Putamen (tissue), 1 donor: ENCODE measurements around the gene HMGB2.
A peak's percentile ranks its signal among the peaks of the same experiment; 100 is the strongest.

Experiments used
- DNase-seq: peaks from one replicate; pipeline ENCODE4 v3.0.0-alpha.2; 2016; ENCODE audit warnings: low spot score

Gene HMGB2

DNA sequence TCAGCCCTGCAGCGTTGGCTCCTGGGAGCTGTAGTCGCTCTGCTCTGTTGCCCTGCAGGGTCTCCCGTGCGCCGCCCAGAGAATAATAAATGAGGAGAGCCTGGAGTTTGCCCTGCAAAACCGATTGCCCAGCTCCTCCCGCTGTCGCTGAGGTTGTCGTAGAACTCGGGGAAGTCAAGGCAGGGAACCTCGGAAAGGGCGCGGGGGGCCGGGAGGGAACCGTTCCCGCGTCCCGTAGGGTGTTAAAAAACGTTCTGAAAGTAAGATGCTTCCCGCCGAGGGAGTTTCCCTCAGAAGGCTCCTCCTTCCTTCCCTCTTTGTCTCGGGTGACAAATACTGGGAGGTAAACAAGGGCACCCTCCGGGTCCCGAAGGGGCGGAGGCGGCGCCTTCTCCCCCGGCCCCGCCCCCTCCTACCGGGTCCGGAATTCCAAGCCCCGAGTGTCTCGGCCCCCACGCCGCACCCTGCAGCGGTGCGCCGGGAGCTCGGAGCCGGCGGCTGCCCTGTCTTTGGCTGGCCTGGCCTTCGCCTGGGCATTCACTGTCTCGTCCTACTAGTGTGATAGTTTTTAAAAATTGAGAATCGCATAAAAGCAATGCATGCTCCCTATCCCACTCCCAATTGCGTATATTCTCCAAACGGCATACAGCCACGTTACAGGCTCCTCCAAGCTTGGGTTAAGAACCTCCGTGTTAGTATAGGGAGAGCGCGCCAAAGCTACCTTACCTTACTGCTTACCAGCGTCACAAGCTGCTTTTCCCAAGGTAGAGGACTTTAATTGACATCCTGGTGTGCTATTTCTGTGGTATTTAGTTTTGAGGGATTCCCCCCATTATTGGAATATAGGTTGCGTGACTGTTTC is 964 bp upstream of the HMGB2 start:
- DNase-seq = no peak

DNA sequence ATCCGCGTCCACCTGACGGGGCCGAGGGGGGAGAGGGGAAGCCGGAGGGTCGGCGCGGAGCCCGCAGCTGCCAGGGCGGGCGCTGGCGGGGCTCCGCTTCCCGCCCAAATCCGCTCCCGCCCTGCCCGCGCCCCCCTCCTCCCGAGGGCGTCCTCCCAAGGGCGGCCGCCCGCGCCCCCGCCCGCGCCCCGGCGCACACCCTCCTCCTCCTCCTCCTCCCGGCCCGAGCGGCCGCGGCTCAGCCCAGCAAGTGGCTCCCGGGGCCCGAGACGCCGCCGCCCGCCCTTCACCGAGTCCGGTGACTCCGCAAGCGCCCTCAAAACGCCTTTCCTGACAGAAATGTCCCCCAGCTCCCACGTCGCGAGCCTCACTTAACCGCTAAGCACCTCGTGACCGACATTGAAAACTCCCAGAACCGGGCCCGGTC is 487 bp downstream of the HMGB2 start:
- DNase-seq = peak; percentile 55

DNA sequence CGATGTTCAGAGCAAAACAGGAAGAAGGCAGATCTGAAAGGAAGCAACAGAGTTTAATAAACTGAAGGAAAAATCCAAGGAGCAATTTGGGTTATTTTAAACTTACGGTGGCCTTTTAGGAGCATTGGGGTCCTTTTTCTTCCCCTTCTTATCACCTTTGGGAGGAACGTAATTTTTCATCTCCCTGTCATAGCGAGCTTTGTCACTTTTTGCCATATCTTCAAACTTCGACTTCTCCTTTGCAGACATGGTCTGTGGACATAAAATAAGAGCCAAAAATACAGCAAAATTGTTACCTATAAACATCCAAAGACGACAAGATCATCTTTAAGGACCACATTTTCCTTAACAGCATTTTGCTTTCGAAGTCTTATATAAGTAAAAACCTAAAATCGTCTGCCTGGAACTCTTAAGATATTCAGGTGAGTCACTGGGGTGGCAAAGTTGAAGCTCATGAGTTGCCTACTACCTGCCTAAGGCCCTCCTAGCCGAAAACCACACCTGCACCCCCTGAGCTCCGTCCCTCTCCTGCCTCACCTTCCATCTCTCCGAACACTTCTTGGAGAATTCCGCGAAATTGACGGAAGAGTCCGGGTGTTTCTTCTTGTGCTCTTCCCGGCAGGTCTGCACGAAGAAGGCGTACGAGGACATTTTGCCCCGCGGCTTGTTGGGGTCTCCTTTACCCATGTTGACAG is 1.0 kb downstream of the HMGB2 start:
- DNase-seq = no peak

DNA sequence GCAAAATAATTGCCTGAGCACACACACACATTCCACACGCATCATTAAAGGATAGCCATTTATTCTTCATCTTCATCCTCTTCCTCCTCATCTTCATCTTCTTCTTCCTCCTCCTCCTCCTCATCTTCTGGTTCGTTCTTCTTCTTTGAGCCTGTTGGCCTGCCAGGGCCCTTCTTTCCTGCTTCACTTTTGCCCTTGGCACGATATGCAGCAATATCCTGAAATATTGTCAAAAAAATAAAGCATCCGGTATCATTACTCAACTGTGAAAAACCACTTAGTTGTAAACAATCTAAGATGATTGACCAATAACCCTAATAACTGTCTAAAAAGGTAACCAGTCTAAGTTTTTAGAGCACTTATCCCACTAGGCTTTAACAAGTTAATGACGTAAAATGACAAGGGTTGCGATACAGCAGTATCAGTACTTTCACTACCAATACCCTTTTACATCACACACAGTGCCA is 2.1 kb downstream of the HMGB2 start:
- DNase-seq = no peak

DNA sequence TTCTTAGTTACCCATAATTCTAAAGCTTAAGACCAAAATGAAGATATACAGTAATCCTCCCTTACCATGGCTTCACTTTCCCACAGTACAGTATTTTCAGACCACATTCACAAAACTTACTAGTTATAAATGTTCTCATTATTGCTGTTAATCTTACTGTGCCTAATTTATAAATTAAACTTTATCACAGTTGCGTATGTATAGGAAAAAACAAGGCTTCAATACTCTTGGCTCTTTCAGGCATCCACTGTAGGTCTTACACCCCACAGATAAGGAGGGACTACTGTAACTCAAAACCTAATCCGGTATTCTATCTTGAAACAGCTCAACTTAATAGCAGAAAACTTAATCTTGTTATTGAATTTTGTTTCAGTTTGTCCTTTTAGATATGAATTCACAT is 3.6 kb downstream of the HMGB2 start:
- DNase-seq = no peak

DNA sequence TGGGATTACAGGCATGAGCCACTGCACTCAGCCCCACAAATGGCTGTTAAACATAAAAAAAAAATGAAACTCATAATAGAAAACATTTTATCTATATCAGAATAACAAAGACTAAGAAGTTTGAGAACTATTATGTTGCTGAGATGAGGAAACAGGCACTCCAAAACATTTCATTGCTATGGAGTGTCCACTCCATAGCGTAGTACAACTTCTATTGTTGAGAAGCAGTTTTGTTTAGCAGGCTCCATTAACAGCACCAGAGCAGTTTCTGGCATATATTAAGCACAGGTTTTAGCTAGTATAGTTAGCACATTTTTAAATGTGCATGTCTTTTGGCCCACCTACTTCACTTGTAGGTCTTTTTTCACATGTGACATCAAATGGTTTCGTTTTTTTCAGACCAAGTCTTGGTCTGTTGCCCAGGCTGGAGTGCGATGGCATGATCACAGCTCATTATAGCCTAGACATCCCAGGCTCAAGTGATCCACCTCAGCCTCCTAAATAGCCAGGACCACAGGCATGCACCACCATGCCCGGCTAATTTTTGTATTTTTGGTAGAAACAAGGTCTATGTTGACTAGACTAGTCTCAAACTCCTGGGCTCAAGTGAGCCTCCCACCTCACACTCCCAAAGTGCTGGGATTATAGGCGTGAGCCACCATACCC is 5.8 kb downstream of the HMGB2 start:
- no peak for DNase-seq

DNA sequence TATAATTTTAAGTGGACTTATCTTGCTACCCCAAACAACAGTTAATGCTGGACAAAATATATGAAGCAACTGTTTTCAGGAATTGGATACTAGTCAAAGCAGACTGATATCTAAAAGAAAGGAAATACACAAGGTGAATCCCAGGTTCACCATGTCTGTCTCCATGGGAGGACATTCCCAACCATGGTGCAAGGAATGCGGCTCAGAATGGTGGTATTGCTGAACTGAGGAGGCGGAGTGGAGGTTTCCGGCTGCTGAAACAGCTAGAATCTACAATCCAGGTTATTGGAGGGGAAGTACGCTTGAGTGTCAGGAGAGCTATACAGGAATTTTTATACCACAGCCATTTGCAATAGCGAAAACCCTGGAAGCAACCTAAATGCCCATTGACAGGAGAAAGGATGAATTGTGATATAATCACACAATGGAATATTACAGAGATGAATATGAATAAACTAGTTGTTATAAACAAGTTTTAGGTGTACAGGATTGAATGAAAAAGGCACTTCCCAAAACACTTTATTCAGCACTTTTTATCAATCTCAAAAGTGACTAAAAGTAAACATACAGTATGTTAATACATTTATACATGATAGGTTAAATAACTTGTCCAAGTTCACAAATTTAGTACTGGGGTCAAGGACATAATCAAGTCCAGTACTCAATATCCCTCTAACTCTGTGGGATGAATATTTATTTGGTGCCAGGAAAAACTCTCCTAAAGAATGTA is 9.0 kb downstream of the HMGB2 start:
- DNase-seq = no peak

DNA sequence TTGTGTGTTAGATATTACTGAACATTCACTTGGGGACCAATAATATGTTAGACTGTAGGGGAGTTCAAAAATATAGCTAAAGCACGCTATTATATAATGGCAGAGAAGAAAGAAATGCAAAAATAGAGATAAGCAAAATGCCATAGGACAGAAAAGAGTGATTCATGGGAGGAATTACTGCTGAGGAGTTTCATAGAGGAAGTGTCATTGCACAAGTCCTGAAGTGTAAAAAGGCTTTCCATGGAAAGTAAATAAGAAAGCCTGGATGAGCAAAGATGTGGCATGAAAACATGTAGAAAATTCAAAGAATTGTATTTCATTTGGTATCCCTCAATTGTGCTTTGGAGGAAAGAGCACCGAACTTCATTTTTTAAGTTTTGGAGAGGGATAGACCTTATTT is 14.5 kb downstream of the HMGB2 start:
- no peak for DNase-seq

DNA sequence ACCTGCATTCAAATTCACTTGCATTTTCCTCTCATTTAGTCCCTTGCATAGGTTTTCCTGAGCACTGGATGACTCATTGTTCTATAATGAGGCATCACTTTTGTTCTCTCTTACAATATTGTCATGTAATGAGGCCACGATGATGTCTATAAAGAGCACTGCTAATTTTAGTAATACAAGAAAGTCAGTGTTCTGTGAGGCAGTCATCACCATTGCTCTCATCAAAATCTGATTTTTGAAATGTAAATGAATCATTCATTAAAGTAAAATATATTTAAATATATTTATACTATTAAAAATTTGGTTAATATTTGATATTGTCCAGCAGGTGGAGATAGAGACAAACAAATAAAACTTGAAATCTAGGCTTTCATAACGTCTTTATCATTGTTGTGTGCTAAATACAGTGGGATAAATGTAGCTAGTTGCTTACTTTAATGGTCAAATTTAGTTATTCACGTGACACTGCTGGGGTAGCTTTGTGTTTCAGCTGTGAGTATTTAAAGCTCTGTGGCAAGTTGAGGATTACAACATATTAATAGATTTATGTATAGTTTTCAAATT is 15.4 kb downstream of the HMGB2 start:
- DNase-seq = peak; percentile 71

DNA sequence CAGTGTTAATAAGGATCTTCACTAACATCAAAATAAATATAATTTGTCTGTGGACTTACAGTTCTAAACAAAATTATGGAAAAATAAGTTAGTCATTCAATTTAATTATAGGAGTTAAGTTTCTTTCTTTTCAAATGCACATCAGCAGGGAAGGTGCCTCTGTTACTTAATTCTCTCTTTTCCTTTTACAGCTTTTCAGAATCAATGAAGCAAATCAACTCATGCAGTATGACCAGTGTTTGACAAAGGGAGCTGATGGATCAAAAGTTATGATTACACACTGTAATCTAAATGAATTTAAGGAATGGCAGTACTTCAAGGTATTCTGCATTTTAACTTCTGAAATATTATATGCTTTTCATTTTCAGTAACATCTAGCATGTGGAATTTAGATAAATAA is 15.9 kb downstream of the HMGB2 start:
- DNase-seq = no peak

DNA sequence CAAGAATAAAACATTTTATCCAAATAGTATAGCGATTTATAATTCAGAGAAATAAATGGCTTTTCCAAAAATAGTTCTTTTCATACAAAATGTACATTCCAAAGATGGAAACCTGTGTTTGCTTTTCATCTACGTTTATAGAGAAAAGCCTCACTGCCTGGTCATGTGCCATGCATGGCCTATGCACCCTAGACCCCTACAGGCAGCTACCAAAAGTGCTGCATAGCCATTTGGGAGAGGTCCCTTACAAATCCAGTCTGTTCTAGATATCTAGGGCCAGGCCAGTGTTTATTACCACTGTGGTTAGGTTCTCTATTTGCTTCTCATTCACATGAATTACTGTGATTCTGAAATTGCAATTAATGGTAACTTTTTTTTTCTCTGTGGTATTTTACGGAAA is 17.2 kb downstream of the HMGB2 start:
- DNase-seq = no peak

DNA sequence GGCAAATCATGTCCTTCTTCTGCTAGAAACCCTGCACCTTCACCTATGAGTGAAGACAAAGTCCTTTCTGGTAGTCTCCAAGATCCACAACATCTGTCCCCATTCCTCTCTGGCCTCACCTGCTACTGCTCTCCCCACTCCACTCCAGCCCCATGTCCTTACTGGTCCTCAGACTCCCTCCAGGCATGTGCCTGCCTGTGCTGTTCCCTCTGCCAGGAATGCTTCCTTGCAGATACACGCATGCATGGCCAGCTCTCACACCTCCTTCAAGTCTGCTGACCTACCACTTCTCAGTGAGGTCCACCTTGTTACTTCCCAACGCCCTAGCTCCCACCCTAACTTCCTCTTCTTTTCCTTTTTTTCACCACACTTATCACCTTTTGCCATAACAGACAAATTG is 18.1 kb downstream of the HMGB2 start:
- DNase-seq = no peak

DNA sequence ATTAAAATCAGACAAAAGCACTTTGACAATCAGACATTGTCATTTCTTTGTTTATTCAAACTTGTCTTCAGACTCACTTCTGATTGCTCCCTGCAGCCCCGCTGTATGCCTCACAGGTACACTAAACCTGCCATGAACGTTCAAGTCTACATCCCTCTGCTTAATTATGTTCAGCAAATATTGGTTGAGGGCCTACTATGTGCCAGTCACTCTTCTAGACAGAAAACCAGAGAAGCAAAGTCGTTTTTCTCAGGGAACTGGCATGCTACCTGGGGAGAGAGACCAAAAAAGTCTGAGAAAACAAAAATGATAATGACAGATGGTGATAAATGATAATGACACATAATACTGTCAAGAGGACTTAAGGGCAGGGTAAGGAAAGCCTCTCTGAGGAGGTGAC is 19.4 kb downstream of the HMGB2 start:
- no peak for DNase-seq

DNA sequence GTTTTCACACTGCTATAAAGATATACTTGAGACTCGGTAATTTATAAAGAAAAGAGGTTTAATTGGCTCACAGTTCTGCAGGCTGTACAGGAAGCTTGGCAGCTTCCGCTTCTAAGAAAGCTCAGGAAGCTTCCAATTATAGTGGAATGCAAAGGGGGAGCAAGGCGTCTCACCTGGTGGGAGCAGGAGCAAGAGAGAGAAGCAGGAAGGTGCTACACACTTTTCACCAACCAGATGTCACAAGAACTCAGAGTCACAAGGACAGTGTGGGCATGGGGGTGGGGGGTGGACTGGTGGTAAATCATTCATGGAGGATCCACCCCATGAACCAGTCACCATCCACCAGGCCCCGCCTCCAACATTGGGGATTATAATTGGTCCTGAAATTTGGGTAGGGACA is 22.8 kb downstream of the HMGB2 start:
- DNase-seq = no peak

DNA sequence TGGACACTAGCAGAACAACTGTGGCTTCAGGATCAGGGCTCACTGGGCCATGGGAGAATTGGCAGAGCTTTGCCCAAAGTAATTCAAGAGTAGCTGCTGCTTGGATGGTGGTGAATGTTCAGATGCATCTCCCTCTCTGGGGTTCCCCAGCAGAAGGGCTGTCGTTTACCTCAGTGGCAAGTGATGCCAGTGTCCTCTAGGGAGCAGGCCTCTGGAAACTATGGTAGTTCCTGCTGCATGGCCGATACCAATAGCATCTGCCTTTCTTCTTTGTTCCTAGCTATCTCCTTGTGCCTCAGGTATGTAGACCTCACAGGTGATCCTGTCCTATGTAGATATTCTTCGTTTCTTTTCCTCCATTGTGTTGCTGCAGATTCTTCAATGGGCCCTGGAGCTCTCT is 26.4 kb downstream of the HMGB2 start:
- no peak for DNase-seq

DNA sequence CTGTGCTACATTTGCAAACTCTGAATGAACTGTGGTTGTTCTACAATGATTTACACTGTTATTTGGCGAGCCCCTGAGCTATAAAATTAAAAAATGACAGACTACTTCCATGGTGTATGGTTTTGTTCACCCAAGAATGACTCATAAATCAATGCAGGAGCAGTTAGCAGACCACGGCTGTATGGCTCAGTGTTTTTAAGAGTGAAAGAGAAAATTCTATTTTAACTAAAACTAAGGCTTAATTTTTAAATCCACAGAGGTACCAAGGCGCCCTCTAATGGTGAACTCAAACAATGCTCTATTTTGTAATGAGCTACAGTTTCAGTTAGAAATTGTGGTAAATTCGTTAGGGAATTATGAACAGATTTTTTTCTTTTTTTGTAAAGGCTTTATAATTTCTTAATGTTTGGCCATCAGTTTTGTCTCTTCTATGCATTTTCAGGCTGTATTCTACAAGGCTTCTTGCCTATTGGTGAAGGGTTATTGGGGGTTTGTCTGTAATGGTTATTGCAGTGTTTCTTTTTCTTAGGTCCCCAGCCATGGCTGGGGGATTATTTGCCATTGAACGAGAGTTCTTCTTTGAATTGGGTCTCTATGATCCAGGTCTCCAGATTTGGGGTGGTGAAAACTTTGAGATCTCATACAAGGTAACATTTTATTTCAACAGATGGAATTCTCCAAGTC is 32.5 kb downstream of the HMGB2 start:
- peak; percentile 14 for DNase-seq

DNA sequence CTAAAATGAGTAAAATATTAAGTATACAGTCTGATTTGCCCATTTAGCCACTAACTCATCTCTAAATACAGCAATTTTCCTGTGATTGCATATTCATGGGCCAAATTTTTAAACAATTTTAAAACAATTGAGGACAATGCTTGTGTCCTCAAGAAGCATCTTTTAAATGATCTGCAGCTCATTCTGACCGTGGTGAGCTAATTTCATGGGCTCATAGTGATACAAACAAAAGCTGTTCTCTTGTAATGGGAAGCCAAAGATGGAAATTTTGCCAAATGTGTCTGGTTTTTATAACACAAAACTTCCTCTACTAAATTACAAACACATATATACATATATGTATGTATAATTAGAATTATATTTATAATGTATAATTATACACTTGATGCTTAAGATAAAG is 39.7 kb downstream of the HMGB2 start:
- DNase-seq = no peak

DNA sequence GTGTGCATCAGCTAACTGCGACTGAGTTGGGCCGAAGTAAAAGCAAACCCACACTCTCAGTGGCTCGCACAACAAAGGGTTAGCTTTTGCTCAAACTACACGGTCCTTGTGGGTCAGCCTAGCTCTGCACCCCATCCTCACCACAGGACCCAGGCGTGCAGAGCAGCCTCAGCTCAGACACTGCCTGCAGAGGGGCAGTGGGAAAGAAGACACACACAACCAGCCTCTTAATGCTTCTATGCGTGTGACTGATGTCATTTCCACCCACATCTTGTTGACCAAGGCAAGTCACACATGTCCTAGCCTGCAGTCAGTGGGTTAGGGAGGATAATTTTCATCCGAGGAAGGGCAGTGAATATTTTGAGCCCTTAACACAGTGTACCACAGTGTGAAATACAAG is 40.5 kb downstream of the HMGB2 start:
- no peak for DNase-seq

DNA sequence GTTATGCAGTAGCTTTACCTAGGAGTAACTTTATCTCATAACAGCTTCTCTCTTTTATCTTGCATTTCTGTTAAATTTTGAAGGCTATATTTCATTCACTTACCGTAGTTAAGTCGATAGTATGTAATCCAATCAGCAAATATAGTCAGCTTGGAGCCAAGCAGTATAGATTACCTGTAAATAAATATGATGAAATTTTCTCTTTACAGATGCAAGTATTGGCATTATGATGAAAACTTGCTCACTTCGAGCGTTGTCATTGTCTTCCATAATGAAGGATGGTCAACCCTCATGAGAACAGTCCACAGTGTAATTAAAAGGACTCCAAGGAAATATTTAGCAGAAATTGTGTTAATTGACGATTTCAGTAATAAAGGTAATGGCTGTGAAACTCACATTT is 42.3 kb downstream of the HMGB2 start:
- DNase-seq = no peak

DNA sequence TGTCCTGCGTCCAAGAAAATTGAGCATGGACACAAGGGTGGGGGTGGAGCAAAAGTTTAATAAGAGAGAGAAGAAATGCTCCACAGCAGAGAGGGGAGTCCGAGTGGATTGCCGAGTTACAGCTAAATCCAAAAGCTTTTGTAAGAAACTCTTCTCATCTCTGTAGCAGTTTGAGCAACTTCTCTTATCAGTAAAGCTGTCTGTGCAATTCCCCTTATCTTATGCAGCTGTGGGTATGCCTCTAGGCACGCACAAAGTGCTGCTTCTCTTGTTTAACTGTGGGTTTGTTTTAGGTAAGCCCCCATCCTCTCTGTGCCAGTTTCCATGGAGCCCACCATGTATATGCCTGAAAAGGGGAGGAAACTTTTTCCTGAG is 44.8 kb downstream of the HMGB2 start:
- no peak for DNase-seq

DNA sequence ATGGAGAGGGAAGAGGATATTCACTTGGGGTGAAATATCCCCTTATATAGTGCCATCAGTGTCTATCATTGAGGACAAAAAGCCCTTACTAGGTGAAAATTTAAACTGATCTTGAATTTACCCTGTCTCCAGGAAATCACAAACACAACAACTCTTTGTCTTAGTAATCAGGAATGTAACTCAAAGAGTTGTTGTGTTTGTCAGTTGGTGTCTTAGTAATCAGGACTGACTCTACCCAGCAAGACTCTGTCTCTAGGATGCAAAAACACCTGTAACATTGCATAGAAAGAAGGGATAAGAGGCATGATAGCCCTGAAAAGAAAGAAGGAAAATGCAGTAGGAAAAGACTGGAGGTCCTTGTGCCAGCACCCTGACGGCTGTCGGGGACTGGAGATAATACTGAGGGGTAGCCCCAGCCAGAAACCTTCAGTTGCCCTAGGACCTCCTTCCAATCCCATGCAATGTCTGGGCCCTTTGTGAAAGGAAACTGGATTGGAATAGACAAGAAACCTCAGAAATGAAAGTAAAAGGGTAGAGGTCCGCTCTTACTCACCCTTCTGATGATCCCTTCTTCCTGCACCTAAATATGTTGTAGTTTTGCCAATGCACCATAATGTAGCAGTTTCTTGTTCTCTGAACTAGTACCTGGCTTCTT is 45.3 kb downstream of the HMGB2 start:
- DNase-seq = no peak
